GM12892 (cell line): ENCODE results near the gene STT3A.
"Not testable (repeated sequence)": the region's sequence is repeated elsewhere in the genome, so short reads cannot be mapped to it uniquely, and the experiment has no call there.

Experiments
- DNase-seq: peaks from one replicate; pipeline ENCODE4 v3.0.0; 2011; ENCODE audit not compliant: insufficient read length
- FAIRE-seq: peaks from 2 replicates; lab custom pipeline; 2011; peaks lifted over from hg19 to GRCh38; lab: Jason Lieb, UNC
- POLR2A ChIP-seq: IDR thresholded peaks from 2 replicates; pipeline ENCODE4 v1.6.1; 2011; ENCODE audit warnings: low read depth, low read length, control low read depth
- POLR2AphosphoS5 ChIP-seq: IDR thresholded peaks from 2 replicates; pipeline ENCODE4 v1.6.1; 2011; ENCODE audit warnings: low read depth, low read length, control low read depth
- TAF1 ChIP-seq: IDR thresholded peaks from 2 replicates; pipeline ENCODE4 v1.6.1; 2011; ENCODE audit warnings: low read depth, mild to moderate bottlenecking, control low read depth, low read length, borderline replicate concordance

STT3A gene

DNA sequence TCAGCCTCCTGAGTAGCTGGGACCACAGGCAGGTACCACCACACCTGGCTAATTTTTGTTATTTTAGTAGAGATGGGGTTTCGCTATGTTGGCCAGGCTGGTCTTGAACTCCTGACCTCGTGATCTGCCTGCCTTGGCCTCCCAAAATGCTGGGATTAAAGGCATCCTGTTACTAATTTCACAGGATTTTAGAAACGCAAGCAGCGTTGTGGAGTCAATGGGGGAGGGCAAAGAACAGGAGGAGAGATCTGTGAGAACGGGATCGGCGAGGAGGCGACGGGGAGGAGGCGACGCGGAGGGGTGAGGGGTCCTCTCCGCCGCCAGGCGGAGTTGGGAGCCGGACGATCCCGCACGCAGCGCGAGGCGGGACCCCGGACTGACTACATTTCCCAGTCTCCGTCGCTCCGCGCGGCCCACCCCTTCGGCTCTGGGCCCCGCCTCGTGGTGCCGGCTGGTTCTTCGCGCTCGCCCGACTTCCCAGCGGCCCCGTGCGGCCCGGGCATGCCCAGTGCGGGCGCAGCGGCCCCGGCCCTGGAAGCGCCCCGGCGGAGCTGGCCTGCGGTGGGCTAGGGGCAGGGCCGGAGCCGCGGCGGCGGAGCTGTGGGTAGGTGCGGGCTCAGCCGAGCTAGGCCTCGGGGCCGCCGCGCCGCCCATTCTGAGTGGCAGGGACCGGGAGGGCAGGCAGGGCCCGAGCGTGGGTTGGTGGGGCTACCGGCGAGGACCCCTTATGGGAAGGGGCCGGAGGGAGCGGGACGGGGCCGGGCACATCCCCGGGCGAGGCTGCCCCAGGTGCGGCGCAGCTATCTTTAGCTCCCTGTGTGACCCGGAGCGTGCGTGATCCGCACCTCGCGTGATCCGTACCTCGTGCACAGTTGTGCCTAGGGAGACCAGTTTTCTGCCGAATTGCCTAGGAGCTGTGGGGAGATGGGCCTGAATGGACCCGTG lies 23.4 kb upstream of the STT3A start, which contains the start of gene EI24:
EI24 (plus strand) TSS at position 508 of the 945 bp plus-strand sequence. CDS start 3,051 bp downstream, outside the sequence.
- FAIRE-seq (peak; percentile 100), DNase-seq (peak; percentile 77)
- TF ChIP-seq POLR2AphosphoS5 (peak; percentile 51; the same call in 1 of the 2 replicates), POLR2A (peak; percentile 87), TAF1 (peak; percentile 38; the same call in 1 of the 2 replicates)

DNA sequence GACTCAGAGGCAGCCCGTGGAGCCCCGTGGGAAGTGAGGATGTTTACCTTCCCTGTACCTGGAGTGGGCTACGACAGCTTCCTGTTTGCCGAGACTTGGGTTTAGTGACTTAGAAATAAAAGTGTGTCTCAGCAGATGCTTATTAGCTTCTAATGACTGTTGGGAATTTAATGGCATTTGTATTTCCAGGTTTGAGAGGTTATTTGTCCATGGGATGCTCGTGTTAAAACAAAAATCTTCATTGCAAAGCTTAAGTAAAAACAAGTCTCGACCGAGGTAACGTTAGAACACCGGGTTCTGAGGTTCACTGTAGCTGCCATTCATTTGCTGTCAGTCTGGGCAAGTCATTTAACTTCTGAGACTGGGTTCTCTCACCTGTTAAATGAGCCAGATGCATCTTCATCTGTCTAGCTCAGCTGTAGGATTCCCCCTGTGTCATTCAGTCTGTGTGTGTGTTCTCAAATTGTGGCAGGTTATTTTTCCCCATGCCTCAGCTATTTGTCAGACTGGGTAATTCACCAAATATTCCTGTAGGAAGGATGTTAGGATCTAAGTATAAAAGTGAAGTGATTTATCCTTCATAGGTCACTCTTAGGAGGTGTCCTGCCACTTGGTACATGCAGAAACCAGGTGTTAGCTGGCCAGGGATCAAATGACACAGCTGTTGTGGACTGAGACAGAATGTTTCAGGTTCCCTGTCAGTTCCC lies 22.6 kb upstream of the STT3A start:
- DNase-seq (peak; percentile 8), FAIRE-seq (no peak)
- TF ChIP-seq POLR2A (no peak), POLR2AphosphoS5 (no peak), TAF1 (no peak)

DNA sequence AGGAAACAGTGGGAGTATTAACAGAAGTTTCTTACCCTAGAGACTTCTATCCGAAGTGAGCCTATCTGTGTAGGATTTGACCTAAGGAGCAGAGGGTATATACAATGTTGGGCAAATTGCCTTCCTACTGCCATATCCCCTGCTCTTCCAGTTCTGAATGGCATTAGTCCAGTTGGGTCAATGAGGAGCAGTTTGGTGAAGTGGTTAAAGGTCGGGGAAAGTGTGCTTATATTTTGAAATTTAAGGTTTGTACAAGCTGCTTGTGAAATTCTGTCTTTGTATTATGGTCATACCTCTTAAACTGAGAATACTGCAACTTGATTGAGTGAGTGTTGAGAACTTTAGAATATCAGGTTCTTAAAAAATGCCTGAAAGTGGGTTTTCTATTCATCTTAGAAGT lies 21.7 kb upstream of the STT3A start:
- no peak for FAIRE-seq
- TF ChIP-seq POLR2AphosphoS5 (no peak), TAF1 (no peak), POLR2A (no peak)
- no peak for DNase-seq

DNA sequence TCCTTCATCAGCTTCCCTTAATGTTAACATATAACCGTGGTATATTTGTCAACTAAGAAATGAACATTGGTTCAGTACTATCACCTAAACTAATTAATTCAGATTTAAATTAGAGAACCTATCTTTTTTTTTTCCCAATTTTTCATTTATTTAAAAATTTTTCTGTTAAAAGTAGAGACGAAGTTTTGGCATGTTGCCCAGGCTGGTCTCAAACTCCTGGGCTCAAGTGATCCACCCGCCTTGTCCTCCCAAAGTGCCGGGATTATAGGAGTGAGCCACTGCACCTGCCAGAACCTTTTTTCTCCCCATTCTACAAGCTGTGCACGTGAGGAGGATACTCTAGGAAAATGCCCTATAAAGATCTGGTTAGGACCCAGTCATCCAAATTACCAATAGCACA lies 19.7 kb upstream of the STT3A start:
- no peak for TF ChIP-seq POLR2AphosphoS5
- no peak for TF ChIP-seq POLR2A
- no peak for TF ChIP-seq TAF1
- no peak for FAIRE-seq
- DNase-seq: no peak

DNA sequence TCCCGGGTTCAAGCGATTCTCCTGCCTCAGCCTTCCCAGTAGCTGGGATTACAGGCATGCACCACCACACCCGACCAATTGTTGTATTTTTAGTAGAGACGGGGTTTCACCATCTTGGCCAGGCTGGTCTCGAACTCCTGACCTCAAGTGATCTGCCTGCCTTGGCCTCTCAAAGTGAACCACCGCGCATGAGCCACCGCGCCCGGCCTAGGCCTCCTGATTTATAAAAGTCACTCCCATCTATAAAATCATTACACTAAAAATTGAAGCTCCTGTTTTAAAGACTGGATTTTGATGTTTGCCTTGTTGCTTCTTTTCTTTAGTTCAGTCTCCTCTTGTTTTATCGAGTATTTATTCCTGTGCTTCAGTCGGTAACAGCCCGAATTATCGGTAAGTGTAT lies 15.5 kb upstream of the STT3A start:
- not testable (repeated sequence) for DNase-seq

DNA sequence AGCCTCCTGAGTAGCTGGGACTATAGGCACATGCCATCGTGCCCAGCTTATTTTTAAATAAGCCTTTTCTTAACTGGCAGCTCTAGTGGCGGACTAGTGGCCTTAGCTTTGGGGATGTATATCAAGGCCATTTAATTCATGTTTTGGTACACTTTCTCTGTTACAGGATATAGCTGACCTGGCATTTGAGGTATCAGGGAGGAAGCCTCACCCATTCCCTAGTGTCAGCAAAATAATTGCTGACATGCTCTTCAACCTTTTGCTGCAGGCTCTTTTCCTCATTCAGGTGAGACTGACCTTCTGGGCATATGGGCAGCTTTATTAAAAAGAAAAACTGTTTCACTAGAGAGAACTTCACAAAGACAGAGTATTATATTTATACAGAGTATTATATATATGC lies 13.9 kb upstream of the STT3A start:
- FAIRE-seq (no peak), DNase-seq (no peak)
- no peak for TF ChIP-seq POLR2AphosphoS5

More for the DNA sequence above, 15.5 kb upstream of the STT3A start:
- FAIRE-seq: not testable (repeated sequence)

DNA sequence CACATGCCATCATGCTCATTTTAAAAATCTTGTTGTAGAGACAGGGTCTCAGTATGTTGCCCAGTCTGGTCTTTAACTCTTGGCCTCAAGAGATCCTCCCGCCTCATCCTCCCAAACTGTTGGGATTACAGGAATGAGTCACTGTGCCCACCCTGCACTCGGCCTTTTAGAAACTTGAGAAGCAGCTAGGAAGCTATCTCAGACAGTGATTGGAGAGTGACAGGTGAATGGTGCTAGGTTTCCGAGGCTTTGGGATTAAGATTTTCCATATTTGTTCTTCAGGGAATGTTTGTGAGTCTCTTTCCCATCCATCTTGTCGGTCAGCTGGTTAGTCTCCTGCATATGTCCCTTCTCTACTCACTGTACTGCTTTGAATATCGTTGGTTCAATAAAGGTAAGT lies 12.8 kb upstream of the STT3A start:
- FAIRE-seq (no peak), DNase-seq (no peak)
- TF ChIP-seq POLR2AphosphoS5 (no peak), TAF1 (no peak), POLR2A (no peak)

DNA sequence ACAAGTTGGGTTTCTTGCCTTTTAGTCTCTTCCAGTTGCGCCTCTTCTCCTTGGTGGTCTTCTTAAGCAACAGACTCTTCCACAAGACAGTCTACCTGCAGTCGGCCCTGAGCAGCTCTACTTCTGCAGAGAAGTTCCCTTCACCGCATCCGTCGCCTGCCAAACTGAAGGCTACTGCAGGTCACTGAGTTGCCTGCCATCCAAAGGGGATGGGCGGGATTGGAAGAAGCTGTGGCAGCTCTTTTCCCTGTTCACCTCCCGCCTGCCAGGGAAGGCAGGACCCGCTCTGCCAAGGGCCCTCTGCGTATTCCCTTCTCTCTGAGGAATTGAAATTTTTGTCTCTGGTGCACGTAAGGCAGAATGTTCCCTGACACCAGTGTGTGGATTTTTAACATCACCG lies 9.2 kb upstream of the STT3A start:
- no peak for FAIRE-seq
- TF ChIP-seq TAF1: no peak
- TF ChIP-seq POLR2A: no peak
- no peak for TF ChIP-seq POLR2AphosphoS5
- no peak for DNase-seq

DNA sequence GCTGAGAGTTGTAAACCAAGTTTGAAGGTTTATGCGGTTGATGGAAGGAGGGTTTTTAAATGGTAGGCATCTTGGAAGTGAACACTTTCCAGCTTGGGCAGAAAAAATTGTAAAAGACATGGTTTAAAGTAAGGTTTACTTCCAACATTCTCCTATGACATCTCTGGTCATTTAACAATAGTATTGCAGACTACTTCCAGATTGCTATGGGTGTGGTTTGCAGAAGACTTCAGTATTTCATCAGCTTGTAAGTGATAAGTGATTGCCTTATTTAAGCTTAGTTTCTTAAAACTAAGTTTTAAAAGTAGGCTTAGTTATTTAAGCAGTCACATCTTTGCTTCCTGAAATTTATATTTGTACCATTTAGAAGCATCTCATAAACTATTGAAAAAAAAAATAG lies 7.2 kb upstream of the STT3A start:
- DNase-seq (no peak), FAIRE-seq (no peak)
- TF ChIP-seq POLR2AphosphoS5 (no peak), POLR2A (no peak), TAF1 (no peak)

DNA sequence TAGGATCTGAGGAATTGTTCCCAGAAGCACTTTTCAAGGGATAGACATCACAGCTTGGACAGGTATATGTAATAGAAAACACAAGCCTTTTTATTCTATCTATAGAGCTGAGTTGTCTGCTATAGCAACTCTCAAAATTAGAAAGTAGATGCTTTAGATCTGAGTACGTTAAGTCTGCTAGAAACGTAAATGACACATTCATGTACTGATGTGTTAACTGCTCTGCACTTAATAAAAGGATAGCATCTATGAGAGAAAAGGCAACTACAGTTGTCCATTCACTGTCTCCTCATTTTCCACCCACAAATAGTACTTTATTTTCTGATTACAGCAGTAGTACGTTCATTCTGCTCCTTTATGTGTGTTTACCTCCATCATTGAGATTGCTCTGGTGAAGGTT lies 6.0 kb upstream of the STT3A start:
- DNase-seq (no peak), FAIRE-seq (no peak)
- no peak for TF ChIP-seq TAF1
- no peak for TF ChIP-seq POLR2A
- no peak for TF ChIP-seq POLR2AphosphoS5

DNA sequence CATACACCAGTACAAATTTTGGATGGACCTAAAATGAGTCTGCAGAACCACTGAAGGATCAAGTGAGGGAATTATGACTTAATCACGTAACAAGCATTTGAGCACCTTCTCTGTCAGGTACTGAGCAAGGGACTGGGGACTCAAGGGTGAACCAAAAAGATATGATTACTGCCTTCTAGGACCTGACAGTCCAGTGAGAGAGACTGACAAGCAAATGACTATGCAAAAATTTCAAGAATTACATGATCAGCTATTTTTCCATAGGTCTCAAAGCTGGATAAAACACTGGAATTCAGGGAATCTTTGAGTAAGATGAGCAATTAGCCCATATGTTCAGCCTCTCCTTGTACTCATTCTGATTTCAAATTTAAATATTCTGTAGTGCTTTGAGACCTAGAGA lies 5.2 kb upstream of the STT3A start:
- FAIRE-seq (no peak), DNase-seq (no peak)
- TF ChIP-seq POLR2AphosphoS5 (no peak), POLR2A (no peak), TAF1 (no peak)
